ENCODE data around the gene PYM1. TPM values are rescaled to one million over a fixed set of nuclear protein-coding genes. Genes with fewer than 3 reads are reported as not detected.

PYM1 gene
- 39.5 and 54.8 TPM in 2 replicates for total RNA-seq (2014; rRNA removed)
- polyA plus RNA-seq (2012) = 29.2 TPM

GRCh38 chr12:55927588-55928502 is at the start of gene PYM1:
Gene PYM1 (minus strand): TSS chr12:55927894. CDS start chr12:55927761, 133 bp downstream.
- peak; percentile 78 for DNase-seq (ENCODE audit: low read depth)

DNA sequence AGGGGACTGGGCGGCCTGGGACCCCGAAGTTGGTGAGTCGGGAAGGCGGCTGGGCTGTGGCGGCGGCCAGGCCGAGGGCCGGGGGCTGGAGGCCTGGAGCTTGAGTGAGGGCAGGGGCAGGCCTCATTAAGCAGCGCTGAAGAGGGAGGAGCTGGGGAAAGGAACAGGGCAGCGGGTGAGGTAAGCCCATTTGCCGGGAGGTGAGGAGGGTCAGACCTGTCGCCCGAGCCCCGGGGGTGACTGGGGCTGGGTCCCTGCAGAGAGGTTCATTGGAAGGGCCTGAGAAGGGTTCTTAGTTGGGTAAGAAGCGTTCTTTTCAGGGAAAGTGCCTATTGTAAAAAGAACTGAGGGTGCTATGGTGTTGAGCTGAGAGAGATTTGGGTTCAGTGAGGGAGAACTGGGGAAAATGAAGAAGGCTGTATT is 46.6 kb upstream of the PYM1 start:
- DNase-seq (ENCODE audit: low read depth) = peak; percentile 19

- DNase-seq (ENCODE audit: low read depth) = peak; percentile 100
Observed at GRCh38 chr12:55973599-55974307, 46.1 kb upstream of the PYM1 start, which contains the start of gene RAB5B. Gene RAB5B (plus strand): TSS chr12:55974078. CDS start chr12:55986961, 12,883 bp downstream.

DNA sequence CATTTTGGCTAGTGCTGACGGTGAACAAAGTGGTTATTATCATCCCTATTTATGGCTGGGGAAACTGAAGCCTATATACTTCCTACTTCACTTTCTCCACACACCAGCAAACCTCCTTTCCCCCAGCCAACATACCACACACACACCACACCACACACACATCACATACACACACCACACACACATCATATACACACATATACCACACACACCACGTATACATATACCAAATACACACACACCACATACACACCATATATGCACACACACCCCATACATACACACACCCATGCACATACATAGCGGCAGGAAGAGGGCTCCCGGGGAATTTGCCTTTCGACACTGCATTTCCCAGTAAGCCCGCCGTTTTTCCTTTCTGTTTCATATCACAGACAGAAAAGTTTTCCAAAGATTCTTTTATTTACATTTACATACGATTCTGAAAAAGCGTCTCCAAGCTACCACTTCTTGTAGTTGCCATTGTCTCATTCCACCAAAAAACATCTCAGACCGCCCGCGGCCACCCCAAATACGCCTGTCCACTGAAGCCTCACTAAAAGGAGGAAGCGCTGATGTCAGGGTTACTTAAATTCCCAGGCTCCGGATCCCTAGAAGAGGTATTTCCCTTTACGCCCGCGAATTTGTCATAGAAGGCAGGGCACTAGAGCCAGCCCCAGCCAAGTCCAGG is 45.4 kb upstream of the PYM1 start:
- no peak for DNase-seq (ENCODE audit: low read depth)

DNA sequence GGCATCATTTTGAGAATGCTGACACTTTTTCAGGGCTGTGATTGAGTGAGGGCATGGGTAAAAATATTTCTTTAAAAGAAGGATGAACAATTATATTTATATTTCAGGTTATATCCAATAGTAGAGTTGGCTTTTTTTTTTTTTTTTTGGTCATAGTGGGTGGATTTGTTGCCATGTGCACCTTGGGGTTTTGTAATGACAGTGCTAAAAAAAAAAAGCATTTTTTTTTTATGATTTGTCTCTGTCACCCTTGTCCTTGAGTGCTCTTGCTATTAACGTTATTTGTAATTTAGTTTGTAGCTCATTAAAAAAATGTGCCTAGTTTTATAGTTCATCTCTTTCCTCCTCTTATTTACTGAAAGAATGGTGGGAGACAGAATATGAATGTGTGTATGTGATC is 44.8 kb upstream of the PYM1 start:
- DNase-seq (ENCODE audit: low read depth) = no peak

- peak; percentile 78 for DNase-seq (ENCODE audit: low read depth)
Observed at GRCh38 chr12:55972042-55972441, 44.3 kb upstream of the PYM1 start.

- DNase-seq (ENCODE audit: low read depth) = peak; percentile 33
Observed at GRCh38 chr12:55970775-55971174, 43.1 kb upstream of the PYM1 start.

DNA sequence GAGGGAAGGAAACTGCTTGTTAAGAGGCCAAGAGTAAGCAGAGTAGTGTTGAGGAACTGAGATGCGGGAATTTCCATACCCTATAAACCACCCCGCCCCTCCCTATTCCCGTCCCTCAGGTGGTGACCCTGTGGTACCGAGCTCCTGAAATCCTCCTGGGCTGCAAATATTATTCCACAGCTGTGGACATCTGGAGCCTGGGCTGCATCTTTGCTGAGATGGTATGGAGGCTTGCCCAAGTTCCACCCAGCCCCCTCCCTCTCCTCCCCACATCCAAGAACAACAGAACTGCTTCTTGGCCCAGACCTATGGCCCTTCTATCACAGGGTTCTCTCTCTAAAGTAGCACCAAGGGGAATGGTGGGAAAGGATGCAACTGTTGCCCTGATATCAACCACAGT is 41.7 kb upstream of the PYM1 start:
- no peak for DNase-seq (ENCODE audit: low read depth)

- peak; percentile 69 for DNase-seq (ENCODE audit: low read depth)
Observed at GRCh38 chr12:55966408-55967281, 39.0 kb upstream of the PYM1 start, which contains the start of gene CDK2. Gene CDK2 (plus strand): TSS chr12:55966830. CDS start chr12:55967009, 179 bp downstream.

- no peak for DNase-seq (ENCODE audit: low read depth)
Observed at GRCh38 chr12:55965941-55966407, 38.3 kb upstream of the PYM1 start, which contains the start of gene PMEL. Gene PMEL (minus strand): TSS chr12:55966042. CDS start chr12:55966011, 31 bp downstream.

- DNase-seq (ENCODE audit: low read depth) = no peak
Observed at GRCh38 chr12:55965240-55965639, 37.5 kb upstream of the PYM1 start.

DNA sequence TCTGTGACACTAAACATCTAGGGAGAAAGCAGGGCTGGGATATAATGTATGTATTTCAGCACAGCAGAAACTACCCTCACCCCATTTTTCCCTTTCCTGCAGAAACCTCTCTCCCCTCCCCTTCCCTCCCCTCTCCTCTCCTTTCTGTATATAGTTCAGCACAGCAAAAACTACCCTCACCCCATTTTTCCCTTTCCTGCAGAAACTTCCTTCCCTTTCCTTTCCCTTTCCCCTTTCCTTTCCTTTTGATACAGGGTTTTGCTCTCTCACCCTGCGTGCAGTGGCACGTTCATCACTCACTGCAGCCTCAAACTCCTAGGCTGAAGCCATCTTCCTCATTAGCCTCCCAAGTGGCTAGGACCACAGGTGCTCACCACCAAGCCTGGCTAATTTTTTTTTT is 36.1 kb upstream of the PYM1 start:
- no peak for DNase-seq (ENCODE audit: low read depth)

DNA sequence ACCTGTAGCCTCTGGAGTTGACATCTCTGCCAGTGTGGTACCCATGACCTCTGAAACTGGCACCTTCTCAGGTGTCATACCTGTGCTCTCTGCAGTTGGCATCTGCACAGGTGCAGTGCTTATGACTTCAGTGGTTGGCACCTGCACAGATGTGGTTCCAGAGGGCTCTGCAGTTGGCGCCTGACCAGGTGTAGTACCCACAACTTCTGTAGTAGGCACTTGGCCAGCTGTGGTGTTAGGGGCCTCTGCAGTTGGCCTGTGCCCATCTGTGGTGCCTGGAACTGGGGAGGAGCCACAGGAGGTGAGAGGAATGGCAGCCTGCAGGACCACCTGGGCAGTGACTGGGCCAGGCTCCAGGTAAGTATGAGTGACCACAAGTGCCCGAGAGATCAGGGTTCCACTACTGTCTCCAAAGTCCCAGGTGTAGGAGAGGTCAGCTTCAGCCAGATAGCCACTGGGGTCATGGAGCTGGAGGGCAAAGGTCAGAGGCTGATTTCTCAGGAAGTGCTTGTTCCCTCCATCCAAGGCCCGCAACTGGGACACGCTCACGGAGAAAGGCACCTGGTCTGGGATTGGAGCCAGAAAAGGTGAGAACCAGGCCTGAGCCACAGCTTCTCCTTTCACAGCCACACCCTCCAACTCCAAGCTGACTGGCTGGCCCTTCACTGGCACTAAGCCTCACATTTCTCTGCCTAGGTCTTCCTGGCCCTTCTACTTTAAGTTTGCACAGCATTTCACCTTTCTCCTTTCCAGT is 29.6 kb upstream of the PYM1 start:
- DNase-seq (ENCODE audit: low read depth) = no peak

- peak; percentile 52 for DNase-seq (ENCODE audit: low read depth)
Observed at GRCh38 chr12:55955800-55956508, 28.3 kb upstream of the PYM1 start.

GRCh38 chr12:55955344-55955743 is 27.6 kb upstream of the PYM1 start:
- no peak for DNase-seq (ENCODE audit: low read depth)

GRCh38 chr12:55946553-55946952 is 18.9 kb upstream of the PYM1 start:
- no peak for DNase-seq (ENCODE audit: low read depth)

GRCh38 chr12:55942577-55943136 is 15.0 kb upstream of the PYM1 start:
- DNase-seq (ENCODE audit: low read depth) = no peak

GRCh38 chr12:55942055-55942454 is 14.4 kb upstream of the PYM1 start:
- DNase-seq (ENCODE audit: low read depth) = no peak
